ENCODE measurements around the gene AK3. TPM values are rescaled to one million over a fixed set of nuclear protein-coding genes. Genes with fewer than 3 reads are reported as not detected.

The AK3 gene
- 100 to 1,000 TPM in 2 of 4 donors, 10 to 100 TPM in 2; 89.6 to 184 (median 109) TPM for total RNA-seq

GRCh38 chr9:4740638-4741364, at the start of gene AK3:
AK3 (minus strand) TSS chr9:4741202; CDS start chr9:4741087, 115 bp downstream.
- no peak for TF ChIP-seq CTCF (IDR thresholded peaks at IDR 0.05; ENCODE audit: low read depth)

- TF ChIP-seq CTCF (IDR thresholded peaks at IDR 0.05; ENCODE audit: low read depth): no peak
Measured at GRCh38 chr9:4788703-4789102, 47.7 kb upstream of the AK3 start.

GRCh38 chr9:4787876-4788275, 46.9 kb upstream of the AK3 start:
- no peak for TF ChIP-seq CTCF (IDR thresholded peaks at IDR 0.05; ENCODE audit: low read depth)

- TF ChIP-seq CTCF (IDR thresholded peaks at IDR 0.05; ENCODE audit: low read depth): no peak
Measured at GRCh38 chr9:4786599-4786998, 45.6 kb upstream of the AK3 start.

- TF ChIP-seq CTCF (IDR thresholded peaks at IDR 0.05; ENCODE audit: low read depth): no peak
Measured at GRCh38 chr9:4784403-4784802, 43.4 kb upstream of the AK3 start.

GRCh38 chr9:4781408-4781807, 40.4 kb upstream of the AK3 start:
- no peak for TF ChIP-seq CTCF (IDR thresholded peaks at IDR 0.05; ENCODE audit: low read depth)

GRCh38 chr9:4780651-4781050, 39.6 kb upstream of the AK3 start:
- no peak for TF ChIP-seq CTCF (IDR thresholded peaks at IDR 0.05; ENCODE audit: low read depth)
